Upper lobe of left lung (tissue), 4 donors: Measurements from ENCODE around the gene RFT1.

Experiments
- POLR2A ChIP-seq, 4 donors: fragments of 450-650 bp; IDR thresholded peaks; one replicate each; pipeline ENCODE4 v1.5.1; 2016 to 2017; ENCODE audit warnings: antibody characterized with exemption in 4 of 4, mild to moderate bottlenecking in 2 of 4
- TF ChIP-seq, protein P1 (sequence below), 6 experiments: fragments of 450-650 bp in 4 of 6; fragments of 200-600 bp in 2 of 6; sonication (generic) in 2 of 6; IDR thresholded peaks; one replicate each; pipeline ENCODE4 v1.5.1; 2016 to 2019; ENCODE audit warnings: antibody characterized with exemption in 6 of 6

DNA sequence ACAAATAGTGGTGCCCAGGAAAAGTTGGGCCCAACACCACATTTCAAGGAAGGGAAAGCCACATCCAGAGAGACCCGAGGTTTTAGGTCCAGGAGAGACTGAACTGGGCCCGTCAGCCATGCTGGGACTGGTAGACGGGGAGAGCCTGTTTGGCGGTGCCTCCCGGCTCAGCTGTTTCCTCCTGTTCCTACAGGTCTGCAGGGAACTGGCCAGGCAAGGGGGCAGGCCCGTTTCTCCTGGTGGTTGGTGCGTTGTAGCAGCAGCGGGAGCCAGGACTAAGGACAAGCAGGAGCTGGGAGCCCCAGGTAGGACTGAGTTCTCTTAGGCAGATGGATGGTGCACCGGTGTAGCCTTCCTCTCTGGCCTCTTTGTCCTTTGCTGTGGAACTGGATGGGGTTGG lies 34.7 kb upstream of the RFT1 start:
- TF ChIP-seq POLR2A (IDR thresholded peaks at IDR 0.05) = no peak
- TF ChIP-seq, protein P1, sequence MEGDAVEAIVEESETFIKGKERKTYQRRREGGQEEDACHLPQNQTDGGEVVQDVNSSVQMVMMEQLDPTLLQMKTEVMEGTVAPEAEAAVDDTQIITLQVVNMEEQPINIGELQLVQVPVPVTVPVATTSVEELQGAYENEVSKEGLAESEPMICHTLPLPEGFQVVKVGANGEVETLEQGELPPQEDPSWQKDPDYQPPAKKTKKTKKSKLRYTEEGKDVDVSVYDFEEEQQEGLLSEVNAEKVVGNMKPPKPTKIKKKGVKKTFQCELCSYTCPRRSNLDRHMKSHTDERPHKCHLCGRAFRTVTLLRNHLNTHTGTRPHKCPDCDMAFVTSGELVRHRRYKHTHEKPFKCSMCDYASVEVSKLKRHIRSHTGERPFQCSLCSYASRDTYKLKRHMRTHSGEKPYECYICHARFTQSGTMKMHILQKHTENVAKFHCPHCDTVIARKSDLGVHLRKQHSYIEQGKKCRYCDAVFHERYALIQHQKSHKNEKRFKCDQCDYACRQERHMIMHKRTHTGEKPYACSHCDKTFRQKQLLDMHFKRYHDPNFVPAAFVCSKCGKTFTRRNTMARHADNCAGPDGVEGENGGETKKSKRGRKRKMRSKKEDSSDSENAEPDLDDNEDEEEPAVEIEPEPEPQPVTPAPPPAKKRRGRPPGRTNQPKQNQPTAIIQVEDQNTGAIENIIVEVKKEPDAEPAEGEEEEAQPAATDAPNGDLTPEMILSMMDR (IDR thresholded peaks at IDR 0.05) = no peak
